ENCODE results near the gene HFE. TPM values are rescaled to one million over a fixed set of nuclear protein-coding genes. Genes with fewer than 3 reads are reported as not detected.
A peak's percentile ranks its signal among the peaks of the same experiment; 100 is the strongest.

The HFE gene
- total and polyA plus RNA-seq, 2 of the 13 experiments (the other 11 are each of a cell fraction or from before 2014, with no cell fraction given) = 3.7 to 6.3 TPM

DNA sequence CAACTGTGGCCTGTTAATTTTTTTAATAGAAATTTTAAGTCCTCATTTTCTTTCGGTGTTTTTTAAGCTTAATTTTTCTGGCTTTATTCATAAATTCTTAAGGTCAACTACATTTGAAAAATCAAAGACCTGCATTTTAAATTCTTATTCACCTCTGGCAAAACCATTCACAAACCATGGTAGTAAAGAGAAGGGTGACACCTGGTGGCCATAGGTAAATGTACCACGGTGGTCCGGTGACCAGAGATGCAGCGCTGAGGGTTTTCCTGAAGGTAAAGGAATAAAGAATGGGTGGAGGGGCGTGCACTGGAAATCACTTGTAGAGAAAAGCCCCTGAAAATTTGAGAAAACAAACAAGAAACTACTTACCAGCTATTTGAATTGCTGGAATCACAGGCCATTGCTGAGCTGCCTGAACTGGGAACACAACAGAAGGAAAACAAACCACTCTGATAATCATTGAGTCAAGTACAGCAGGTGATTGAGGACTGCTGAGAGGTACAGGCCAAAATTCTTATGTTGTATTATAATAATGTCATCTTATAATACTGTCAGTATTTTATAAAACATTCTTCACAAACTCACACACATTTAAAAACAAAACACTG is 10.1 kb downstream of the HFE start (continued):
- TF ChIP-seq ZBTB4 (CRISPR knock-in tag; IDR thresholded peaks at IDR 0.05; ENCODE audit: borderline replicate concordance) (no peak), SATB2 (CRISPR knock-in tag; IDR thresholded peaks at IDR 0.05) (no peak), GATAD1 (CRISPR knock-in tag; IDR thresholded peaks at IDR 0.05) (no peak), GFI1 (CRISPR knock-in tag; IDR thresholded peaks at IDR 0.05; ENCODE audit: borderline replicate concordance) (no peak), FOXK2 (IDR thresholded peaks at IDR 0.05) (no peak), PHF20 (CRISPR knock-in tag; IDR thresholded peaks at IDR 0.05) (no peak), ZNF362 (CRISPR knock-in tag; IDR thresholded peaks at IDR 0.05; ENCODE audit: borderline replicate concordance) (no peak), ZNF580 (CRISPR knock-in tag; IDR thresholded peaks at IDR 0.05; ENCODE audit: borderline replicate concordance, low read depth) (no peak), ZNF576 (CRISPR knock-in tag; IDR thresholded peaks at IDR 0.05) (no peak), TCF7 (IDR thresholded peaks at IDR 0.05; ENCODE audit: low read depth) (no peak), ZNF326 (CRISPR knock-in tag; IDR thresholded peaks at IDR 0.05; ENCODE audit: borderline replicate concordance) (no peak), GATAD2A (CRISPR knock-in tag; IDR thresholded peaks at IDR 0.05) (no peak), TBP (CRISPR knock-in tag; IDR thresholded peaks at IDR 0.05) (no peak), KAT8 (CRISPR knock-in tag; IDR thresholded peaks at IDR 0.05) (peak; percentile 48; the same call in 1 of the 2 replicates), ZSCAN5A (CRISPR knock-in tag; IDR thresholded peaks at IDR 0.05; ENCODE audit: borderline replicate concordance) (no peak), ZKSCAN5 (CRISPR knock-in tag; IDR thresholded peaks at IDR 0.05) (no peak), ZNF546 (CRISPR knock-in tag; conservative IDR thresholded peaks at IDR 0.05) (no peak), ZFP37 (CRISPR knock-in tag; IDR thresholded peaks at IDR 0.05; ENCODE audit: borderline replicate concordance) (no peak), RAD21 (CRISPR knock-in tag; IDR thresholded peaks at IDR 0.05) (peak; percentile 82)
- TF ChIP-seq, protein P1, sequence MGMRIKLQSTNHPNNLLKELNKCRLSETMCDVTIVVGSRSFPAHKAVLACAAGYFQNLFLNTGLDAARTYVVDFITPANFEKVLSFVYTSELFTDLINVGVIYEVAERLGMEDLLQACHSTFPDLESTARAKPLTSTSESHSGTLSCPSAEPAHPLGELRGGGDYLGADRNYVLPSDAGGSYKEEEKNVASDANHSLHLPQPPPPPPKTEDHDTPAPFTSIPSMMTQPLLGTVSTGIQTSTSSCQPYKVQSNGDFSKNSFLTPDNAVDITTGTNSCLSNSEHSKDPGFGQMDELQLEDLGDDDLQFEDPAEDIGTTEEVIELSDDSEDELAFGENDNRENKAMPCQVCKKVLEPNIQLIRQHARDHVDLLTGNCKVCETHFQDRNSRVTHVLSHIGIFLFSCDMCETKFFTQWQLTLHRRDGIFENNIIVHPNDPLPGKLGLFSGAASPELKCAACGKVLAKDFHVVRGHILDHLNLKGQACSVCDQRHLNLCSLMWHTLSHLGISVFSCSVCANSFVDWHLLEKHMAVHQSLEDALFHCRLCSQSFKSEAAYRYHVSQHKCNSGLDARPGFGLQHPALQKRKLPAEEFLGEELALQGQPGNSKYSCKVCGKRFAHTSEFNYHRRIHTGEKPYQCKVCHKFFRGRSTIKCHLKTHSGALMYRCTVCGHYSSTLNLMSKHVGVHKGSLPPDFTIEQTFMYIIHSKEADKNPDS (CRISPR knock-in tag; IDR thresholded peaks at IDR 0.05) = no peak
- TF ChIP-seq, protein P2, sequence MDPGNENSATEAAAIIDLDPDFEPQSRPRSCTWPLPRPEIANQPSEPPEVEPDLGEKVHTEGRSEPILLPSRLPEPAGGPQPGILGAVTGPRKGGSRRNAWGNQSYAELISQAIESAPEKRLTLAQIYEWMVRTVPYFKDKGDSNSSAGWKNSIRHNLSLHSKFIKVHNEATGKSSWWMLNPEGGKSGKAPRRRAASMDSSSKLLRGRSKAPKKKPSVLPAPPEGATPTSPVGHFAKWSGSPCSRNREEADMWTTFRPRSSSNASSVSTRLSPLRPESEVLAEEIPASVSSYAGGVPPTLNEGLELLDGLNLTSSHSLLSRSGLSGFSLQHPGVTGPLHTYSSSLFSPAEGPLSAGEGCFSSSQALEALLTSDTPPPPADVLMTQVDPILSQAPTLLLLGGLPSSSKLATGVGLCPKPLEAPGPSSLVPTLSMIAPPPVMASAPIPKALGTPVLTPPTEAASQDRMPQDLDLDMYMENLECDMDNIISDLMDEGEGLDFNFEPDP (CRISPR knock-in tag; conservative IDR thresholded peaks at IDR 0.05) = no peak
